H1 (cell line): ENCODE measurements around the gene ARID5B. TPM values are rescaled to one million over a fixed set of nuclear protein-coding genes. Genes with fewer than 3 reads are reported as not detected.

Source experiments
- GABPA ChIP-seq: IDR thresholded peaks from 2 replicates; pipeline ENCODE4 v1.6.1; 2011; ENCODE audit warnings: mild to moderate bottlenecking, low read length, moderate library complexity, borderline replicate concordance; ENCODE audit not compliant: insufficient read depth
- JUND ChIP-seq: IDR thresholded peaks from 2 replicates; pipeline ENCODE4 v1.6.1; 2011; ENCODE audit warnings: mild to moderate bottlenecking, improper control_type of control experiment, low read length
- KDM5A ChIP-seq: fragments of 200-600 bp; IDR thresholded peaks from 2 replicates; pipeline ENCODE4 v1.7.1; 2012; ENCODE audit warnings: mild to moderate bottlenecking, low read length, inconsistent platforms, mixed read lengths
- MAFK ChIP-seq: IDR thresholded peaks from 2 replicates; pipeline ENCODE4 v1.6.1; 2012; ENCODE audit warnings: low read depth, mild to moderate bottlenecking, improper control_type of control experiment, low read length
- PHF8 ChIP-seq: fragments of 200-600 bp; sonication (generic); conservative IDR thresholded peaks from 2 replicates; pipeline ENCODE4 v1.7.1; 2012; ENCODE audit warnings: low read depth, mild to moderate bottlenecking, inconsistent platforms, low read length, moderate library complexity
- RAD21 ChIP-seq, 2 experiments: IDR thresholded peaks in 1 of 2; conservative IDR thresholded peaks in 1 of 2; 2 replicates each; pipeline ENCODE4 v1.6.1; 2011; ENCODE audit warnings: low read depth in 2 of 2, low read length in 2 of 2, improper control_type of control experiment in 1 of 2, inconsistent platforms in 1 of 2, mild to moderate bottlenecking in 1 of 2, moderate library complexity in 1 of 2
- SRF ChIP-seq: IDR thresholded peaks from 2 replicates; pipeline ENCODE4 v1.6.1; 2011; ENCODE audit warnings: mild to moderate bottlenecking, low read depth, low read length, moderate library complexity
- TBP ChIP-seq: IDR thresholded peaks from 2 replicates; pipeline ENCODE4 v1.6.1; 2011; ENCODE audit warnings: low read depth, low read length, improper control_type of control experiment
- polyA plus RNA-seq, 7 experiments: library from polyadenylated mRNA; depleted of rRNA in 3 of 7; stranded (reverse) in 5 of 7; unstranded in 2 of 7; fragments of >200 nt in 5 of 7; fragments of 200-250 nt in 2 of 7; gene quantifications; 1 replicate in 5 of 7; 2 replicates in 1 of 7; 4 replicates in 1 of 7; pipeline versions ENCODE4 v1.2.1 to v1.2.3, GENCODE V29; 2011 to 2013; ENCODE audit warnings: missing spikeins in 2 of 7, mixed read lengths in 2 of 7
- total RNA-seq: library from RNA; stranded (reverse); fragmentation: NEBNext Ultra II Directional; extraction: Animal tissue kit (Norgen Biotek cat#: 25700); gene quantifications from 2 replicates; pipeline ENCODE4 v1.2.1, GENCODE V29; 2021

Gene ARID5B
- total and polyA plus RNA-seq, 2 of the 8 experiments (the other 6 are each of a cell fraction or from before 2014, with no cell fraction given): 0.21 to 1.1 TPM

DNA sequence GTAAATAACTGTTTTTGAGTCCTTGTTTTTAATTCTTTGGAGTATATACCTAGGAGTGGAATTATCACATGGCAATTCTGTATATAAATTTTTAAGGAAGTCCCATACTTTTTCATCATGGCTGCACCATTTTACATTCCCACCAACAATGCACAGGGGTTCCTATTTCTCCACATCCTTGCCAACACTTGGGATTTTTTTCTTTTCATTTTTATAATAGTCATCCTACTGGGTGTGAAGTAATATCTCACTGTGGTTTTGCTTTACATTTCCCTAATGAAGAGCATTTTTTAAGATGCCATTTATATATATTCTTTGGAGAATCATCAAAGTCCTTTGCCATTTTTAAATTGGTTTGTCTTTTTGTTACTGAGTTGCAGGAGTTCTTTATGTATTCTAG is 89.7 kb downstream of the ARID5B start (continued):
- TF ChIP-seq GABPA: no peak
- TF ChIP-seq RAD21 (IDR thresholded peaks at IDR 0.05 in 1 of 2, conservative IDR thresholded peaks at IDR 0.05 in 1 of 2; ENCODE audit: low read depth in 2 of 2, low read length in 2 of 2): no peak
- no peak for TF ChIP-seq MAFK
- TF ChIP-seq PHF8: no peak
- no peak for TF ChIP-seq TBP
- no peak for TF ChIP-seq KDM5A
- TF ChIP-seq JUND: no peak
- no peak for TF ChIP-seq SRF
